ENCODE measurements around the gene LY6G5B.

DNA sequence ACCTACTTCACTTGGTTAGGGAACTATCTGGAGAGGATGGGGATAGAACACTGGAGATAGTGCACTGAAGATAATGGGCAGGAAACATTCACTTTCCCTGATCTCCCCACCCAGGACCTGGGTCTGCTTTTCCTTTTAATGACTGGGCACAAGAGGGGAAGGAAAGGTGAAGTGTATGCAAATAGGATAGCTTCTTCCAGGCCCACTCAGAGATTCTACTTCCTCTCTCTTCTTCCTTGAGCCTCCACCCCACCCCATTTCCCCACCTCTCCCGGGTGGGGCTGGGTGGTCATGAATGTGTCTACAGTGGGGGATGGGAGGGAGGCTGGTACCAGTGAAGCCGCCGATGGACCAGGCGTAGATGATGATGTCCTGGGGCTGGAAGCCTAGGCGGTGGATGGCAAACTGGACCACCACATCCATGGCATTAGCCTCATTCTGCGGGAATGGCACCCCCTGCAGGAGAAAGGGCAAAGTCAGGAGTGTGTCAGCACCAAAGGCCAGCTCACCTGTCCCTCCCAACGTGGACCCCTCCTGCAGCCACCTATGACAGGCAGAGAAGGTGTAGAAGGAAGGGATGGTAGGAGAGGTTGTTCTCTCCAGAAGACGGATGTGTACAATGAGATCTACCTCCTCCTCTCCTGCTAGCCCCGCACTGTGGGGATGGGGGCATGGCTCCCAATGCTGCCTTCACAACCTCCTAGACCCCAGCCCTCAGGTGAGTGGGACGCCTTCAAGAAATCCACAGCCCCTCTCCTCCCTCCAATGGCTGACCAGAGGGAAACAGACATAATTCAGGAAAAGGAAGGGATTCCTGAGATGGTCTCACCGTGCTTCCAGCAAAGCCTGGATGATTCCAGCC lies 19.7 kb downstream of the LY6G5B start:
- TF ChIP-seq, protein P1, sequence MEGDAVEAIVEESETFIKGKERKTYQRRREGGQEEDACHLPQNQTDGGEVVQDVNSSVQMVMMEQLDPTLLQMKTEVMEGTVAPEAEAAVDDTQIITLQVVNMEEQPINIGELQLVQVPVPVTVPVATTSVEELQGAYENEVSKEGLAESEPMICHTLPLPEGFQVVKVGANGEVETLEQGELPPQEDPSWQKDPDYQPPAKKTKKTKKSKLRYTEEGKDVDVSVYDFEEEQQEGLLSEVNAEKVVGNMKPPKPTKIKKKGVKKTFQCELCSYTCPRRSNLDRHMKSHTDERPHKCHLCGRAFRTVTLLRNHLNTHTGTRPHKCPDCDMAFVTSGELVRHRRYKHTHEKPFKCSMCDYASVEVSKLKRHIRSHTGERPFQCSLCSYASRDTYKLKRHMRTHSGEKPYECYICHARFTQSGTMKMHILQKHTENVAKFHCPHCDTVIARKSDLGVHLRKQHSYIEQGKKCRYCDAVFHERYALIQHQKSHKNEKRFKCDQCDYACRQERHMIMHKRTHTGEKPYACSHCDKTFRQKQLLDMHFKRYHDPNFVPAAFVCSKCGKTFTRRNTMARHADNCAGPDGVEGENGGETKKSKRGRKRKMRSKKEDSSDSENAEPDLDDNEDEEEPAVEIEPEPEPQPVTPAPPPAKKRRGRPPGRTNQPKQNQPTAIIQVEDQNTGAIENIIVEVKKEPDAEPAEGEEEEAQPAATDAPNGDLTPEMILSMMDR (IDR thresholded peaks at IDR 0.05) = peak; percentile 50
- TF ChIP-seq EZH2phosphoT487 (IDR thresholded peaks at IDR 0.05) = no peak

Data from neural progenitor cell (in vitro differentiated cells).